Hepatocyte (in vitro differentiated cells): ENCODE data around the gene ZEB2. TPM values are rescaled to one million over a fixed set of nuclear protein-coding genes. Genes with fewer than 3 reads are reported as not detected.
"Not testable (repeated sequence)": the region's sequence is repeated elsewhere in the genome, so short reads cannot be mapped to it uniquely, and the experiment has no call there.

Experiments used
- DNase-seq: peaks from one replicate; pipeline ENCODE4 v3.0.0-alpha.2; 2016; ENCODE audit warnings: low spot score
- H2AFZ ChIP-seq: fragments of 200-600 bp; sonication (generic); 2 replicates; pipeline ENCODE4 v1.6.0; 2016; ENCODE audit warnings: antibody characterized with exemption, mild to moderate bottlenecking
- H3K27ac ChIP-seq: fragments of 200-600 bp; sonication (generic); 2 replicates; pipeline ENCODE4 v1.5.1; 2016; ENCODE audit warnings: mild to moderate bottlenecking
- H3K27me3 ChIP-seq: fragments of 200-600 bp; sonication (generic); 2 replicates; pipeline ENCODE4 v1.6.1; 2016
- H3K36me3 ChIP-seq: fragments of 200-600 bp; sonication (generic); replicated peaks from 2 replicates; pipeline ENCODE4 v1.5.1; 2016; ENCODE audit warnings: low read depth; ENCODE audit not compliant: insufficient read depth
- H3K4me1 ChIP-seq: fragments of 200-600 bp; sonication (generic); 2 replicates; pipeline ENCODE4 v1.5.1; 2016; ENCODE audit warnings: mild to moderate bottlenecking, moderate library complexity; ENCODE audit not compliant: insufficient read depth
- H3K4me2 ChIP-seq: fragments of 200-600 bp; sonication (generic); 2 replicates; pipeline ENCODE4 v1.6.0; 2016
- H3K4me3 ChIP-seq: fragments of 200-600 bp; sonication (generic); 2 replicates; pipeline ENCODE4 v1.5.1; 2016; ENCODE audit warnings: mild to moderate bottlenecking
- H3K79me2 ChIP-seq: fragments of 200-600 bp; sonication (generic); 2 replicates; pipeline ENCODE4 v1.6.0; 2017; ENCODE audit warnings: mild to moderate bottlenecking
- H3K9me2 ChIP-seq: fragments of 200-600 bp; sonication (generic); replicated peaks from 2 replicates; pipeline ENCODE4 v1.6.0; 2017; ENCODE audit warnings: mild to moderate bottlenecking; ENCODE audit not compliant: insufficient read depth
- H3K9me3 ChIP-seq: fragments of 200-600 bp; sonication (generic); 2 replicates; pipeline ENCODE4 v1.5.1; 2016; ENCODE audit warnings: low read depth, mild to moderate bottlenecking
- H4K20me1 ChIP-seq: fragments of 200-600 bp; sonication (generic); 2 replicates; pipeline ENCODE4 v1.6.0; 2016; ENCODE audit warnings: mild to moderate bottlenecking; ENCODE audit not compliant: insufficient read depth, poor library complexity, severe bottlenecking
- EZH2 ChIP-seq: fragments of 200-600 bp; sonication (generic); IDR thresholded peaks from 2 replicates; pipeline ENCODE4 v1.6.1; 2016; ENCODE audit warnings: antibody characterized with exemption, mild to moderate bottlenecking, borderline replicate concordance
- EZH2phosphoT487 ChIP-seq: fragments of 200-600 bp; sonication (generic); IDR thresholded peaks from one replicate; pipeline ENCODE4 v1.6.1; 2018; ENCODE audit warnings: antibody characterized with exemption, mild to moderate bottlenecking, low read depth, moderate library complexity; ENCODE audit not compliant: unreplicated experiment, severe bottlenecking
- WGBS: methylation state at CpG from one replicate; pipeline ENCODE4 v1.1.6; 2016; ENCODE audit warnings: low lambda C conversion rate; ENCODE audit errors: missing lambda C conversion rate; 5-methylcytosine and 5-hydroxymethylcytosine counted together
- polyA plus RNA-seq: library from polyadenylated mRNA; unstranded; fragments of >200 nt; fragmentation: Nextera tagmentation; extraction: Ambion mirVana; gene quantifications from 2 replicates; pipeline ENCODE4 v1.2.1, GENCODE V29; 2016
- total RNA-seq: library from RNA; depleted of rRNA; stranded (reverse); fragments of >200 nt; gene quantifications from 2 replicates; pipeline ENCODE4 v1.2.3, GENCODE V29; 2014
- TF ChIP-seq, protein P1 (sequence below): fragments of 200-600 bp; sonication (generic); IDR thresholded peaks from 2 replicates; pipeline ENCODE4 v1.5.1; 2016; ENCODE audit warnings: antibody characterized with exemption, mild to moderate bottlenecking; ENCODE audit not compliant: poor library complexity

The ZEB2 gene
- total and polyA plus RNA-seq, 2 experiments from 2014 or later, result 17.8 to 35.5 TPM

DNA sequence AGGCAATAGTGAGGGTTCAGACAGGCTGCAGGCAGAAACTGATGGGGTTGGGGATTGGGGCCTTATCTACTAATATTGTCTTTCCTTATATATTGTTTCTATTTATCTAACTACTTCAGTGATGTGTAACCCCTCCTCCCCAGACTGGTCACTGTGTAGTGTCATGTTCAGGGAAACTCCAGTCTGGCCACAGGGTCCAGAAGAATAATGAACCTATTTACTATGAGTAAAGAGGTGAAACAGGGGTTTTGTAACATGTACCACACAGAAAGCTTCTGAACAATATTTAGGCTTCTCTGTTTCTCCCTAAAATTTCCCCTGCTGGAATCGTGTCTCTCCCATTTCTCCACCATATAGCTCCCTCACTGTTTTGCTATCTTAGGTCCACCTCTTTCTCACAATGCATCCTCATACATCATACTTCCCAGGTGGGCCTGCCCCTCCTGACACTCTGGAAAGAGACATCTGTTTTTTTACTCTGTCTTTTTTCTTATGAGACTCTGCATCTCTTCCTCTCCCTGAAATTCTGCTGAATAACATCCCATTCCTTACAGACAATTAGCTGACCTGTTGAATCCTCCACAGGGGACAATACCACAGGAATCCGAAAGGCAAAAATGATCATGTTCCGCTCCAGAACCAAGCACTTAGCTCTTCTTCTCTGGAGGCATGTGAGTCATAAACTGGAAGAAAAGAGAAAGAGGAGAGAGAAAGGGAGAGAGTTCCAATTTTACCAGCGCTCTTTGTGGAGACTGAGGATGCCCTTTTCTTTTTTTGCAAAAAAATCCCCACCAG, 154.8 kb downstream of the ZEB2 start:
- no peak for DNase-seq
- Histone ChIP-seq H3K4me1 (no peaks in the 10 kb centered on the region), H3K9me3 (no peaks in the 10 kb centered on the region), H3K27ac (no peak overlapping the region), H2AFZ (no peak overlapping the region), H3K4me3 (no peak overlapping the region), H3K27me3 (no peaks in the 10 kb centered on the region), H3K36me3 (no peaks in the 10 kb centered on the region), H3K4me2 (no peak overlapping the region), H3K9me2 (no peaks in the 10 kb centered on the region), H3K79me2 (no peaks in the 10 kb centered on the region), H4K20me1 (no peaks in the 10 kb centered on the region)
- WGBS, result 93% methylated on average over 4 of the region's 4 CpGs
- TF ChIP-seq EZH2 (no peak), EZH2phosphoT487 (no peak)
- TF ChIP-seq, protein P1, sequence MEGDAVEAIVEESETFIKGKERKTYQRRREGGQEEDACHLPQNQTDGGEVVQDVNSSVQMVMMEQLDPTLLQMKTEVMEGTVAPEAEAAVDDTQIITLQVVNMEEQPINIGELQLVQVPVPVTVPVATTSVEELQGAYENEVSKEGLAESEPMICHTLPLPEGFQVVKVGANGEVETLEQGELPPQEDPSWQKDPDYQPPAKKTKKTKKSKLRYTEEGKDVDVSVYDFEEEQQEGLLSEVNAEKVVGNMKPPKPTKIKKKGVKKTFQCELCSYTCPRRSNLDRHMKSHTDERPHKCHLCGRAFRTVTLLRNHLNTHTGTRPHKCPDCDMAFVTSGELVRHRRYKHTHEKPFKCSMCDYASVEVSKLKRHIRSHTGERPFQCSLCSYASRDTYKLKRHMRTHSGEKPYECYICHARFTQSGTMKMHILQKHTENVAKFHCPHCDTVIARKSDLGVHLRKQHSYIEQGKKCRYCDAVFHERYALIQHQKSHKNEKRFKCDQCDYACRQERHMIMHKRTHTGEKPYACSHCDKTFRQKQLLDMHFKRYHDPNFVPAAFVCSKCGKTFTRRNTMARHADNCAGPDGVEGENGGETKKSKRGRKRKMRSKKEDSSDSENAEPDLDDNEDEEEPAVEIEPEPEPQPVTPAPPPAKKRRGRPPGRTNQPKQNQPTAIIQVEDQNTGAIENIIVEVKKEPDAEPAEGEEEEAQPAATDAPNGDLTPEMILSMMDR, result no peak

GRCh38 chr2:144364247-144364646, 155.7 kb downstream of the ZEB2 start:
- not testable (repeated sequence) for H3K36me3 ChIP-seq, H3K27me3 ChIP-seq, H3K9me3 ChIP-seq, H3K4me2 ChIP-seq, H3K4me1 ChIP-seq, H3K9me2 ChIP-seq, H3K27ac ChIP-seq, H3K79me2 ChIP-seq, H3K4me3 ChIP-seq, H4K20me1 ChIP-seq, DNase-seq, H2AFZ ChIP-seq
- WGBS, result 92% methylated on average over 6 of the region's 7 CpGs

DNA sequence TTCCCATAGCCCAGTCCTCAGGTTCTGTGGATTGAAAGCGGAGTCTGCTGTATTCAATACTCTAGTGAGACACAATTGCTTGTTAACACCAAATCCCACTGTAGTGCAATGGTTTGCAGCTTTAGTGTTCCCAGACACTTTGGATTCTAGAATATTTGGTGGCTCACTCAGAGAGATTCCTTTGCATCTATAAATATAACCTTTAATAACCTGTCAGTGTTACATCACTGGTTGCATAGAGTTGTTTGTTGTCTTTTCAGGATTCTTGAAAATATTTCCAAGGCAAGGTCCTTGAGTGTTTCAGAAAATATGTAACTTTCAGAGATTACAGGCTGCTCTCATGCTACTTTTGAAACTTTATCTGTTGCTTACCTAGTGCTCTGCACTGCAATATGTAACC, 157.5 kb downstream of the ZEB2 start:
- no peak for DNase-seq
- no peak overlapping the region for H3K4me2 ChIP-seq
- no peaks in the 10 kb centered on the region for H4K20me1 ChIP-seq
- H3K27ac ChIP-seq, result no peak overlapping the region
- no peaks in the 10 kb centered on the region for H3K4me1 ChIP-seq
- TF ChIP-seq EZH2phosphoT487, result no peak
- TF ChIP-seq, protein P1, result no peak
- no peaks in the 10 kb centered on the region for H3K27me3 ChIP-seq
- H3K9me3 ChIP-seq, result no peaks in the 10 kb centered on the region
- H3K9me2 ChIP-seq, result no peaks in the 10 kb centered on the region
- H3K36me3 ChIP-seq, result no peaks in the 10 kb centered on the region
- H2AFZ ChIP-seq, result no peak overlapping the region
- no peak overlapping the region for H3K4me3 ChIP-seq
- no peaks in the 10 kb centered on the region for H3K79me2 ChIP-seq
- 100% methylated on average over 1 of the region's 1 CpG for WGBS

GRCh38 chr2:144361742-144362141, 158.2 kb downstream of the ZEB2 start:
- Histone ChIP-seq H3K4me2 (no peak overlapping the region), H4K20me1 (no peaks in the 10 kb centered on the region), H3K9me3 (no peaks in the 10 kb centered on the region), H3K27me3 (no peaks in the 10 kb centered on the region), H3K4me1 (no peaks in the 10 kb centered on the region), H2AFZ (no peak overlapping the region), H3K27ac (no peak overlapping the region), H3K4me3 (no peak overlapping the region), H3K79me2 (no peaks in the 10 kb centered on the region), H3K9me2 (no peaks in the 10 kb centered on the region), H3K36me3 (no peaks in the 10 kb centered on the region)
- TF ChIP-seq, protein P1, result no peak
- no peak for TF ChIP-seq EZH2phosphoT487
- DNase-seq, result no peak
